Activated CD4-positive, alpha-beta memory T cell treated with anti-CD3 and anti-CD28 coated beads, Interleukin-2, amount 10 ng/mL, durations not matched to agents 7 days and 5 days (primary cell): Measurements from ENCODE around the gene CRKL. TPM values are rescaled to one million over a fixed set of nuclear protein-coding genes. Genes with fewer than 3 reads are reported as not detected.

Experiments
- CTCF ChIA-PET: fragments of 350-600 bp; sonication (Branson Sonifier 250); formaldehyde crosslinking; loops from one replicate; lab custom pipeline; 2021; ENCODE audit warnings: antibody characterized with exemption, inconsistent platforms; lab: Charles Lee
- POLR2A ChIA-PET: fragments of 350-600 bp; sonication (Branson Sonifier 250); formaldehyde crosslinking; loops from one replicate; lab custom pipeline; 2021; ENCODE audit warnings: antibody characterized with exemption; lab: Charles Lee
- DNase-seq: peaks from one replicate; pipeline ENCODE4 v3.0.0-alpha.2; 2020
- H3K27ac Mint-ChIP-seq: one replicate; pipeline ENCODE4 v1.8.0; 2021; ENCODE audit warnings: mild to moderate bottlenecking, mixed read lengths
- H3K27me3 Mint-ChIP-seq: one replicate; pipeline ENCODE4 v1.8.0; 2021; ENCODE audit warnings: mixed read lengths
- H3K36me3 Mint-ChIP-seq: one replicate; pipeline ENCODE4 v1.8.0; 2021; ENCODE audit warnings: low read depth, mixed read lengths
- H3K4me1 Mint-ChIP-seq: one replicate; pipeline ENCODE4 v1.8.0; 2021; ENCODE audit warnings: mixed read lengths
- H3K4me3 Mint-ChIP-seq: one replicate; pipeline ENCODE4 v1.8.0; 2021; ENCODE audit warnings: mild to moderate bottlenecking, mixed read lengths
- H3K9me3 Mint-ChIP-seq: one replicate; pipeline ENCODE4 v1.8.0; 2021; ENCODE audit warnings: mixed read lengths
- total RNA-seq, 2 experiments: library from RNA; stranded (reverse); gene quantifications; one replicate each; pipeline ENCODE4 v1.2.3, GENCODE V29; 2021

The CRKL gene
- 10 to 100 TPM; 84.8 to 88.2 TPM for total RNA-seq

- H3K4me3 Mint-ChIP-seq = peak within 1 kb of the TSS; percentile 99
These were observed at the start of gene CRKL for GRCh38 chr22:20916916-20917810. CRKL (plus strand) TSS chr22:20917407; CDS start chr22:20917935, 528 bp downstream.

GRCh38 chr22:20868025-20868962 lies 48.9 kb upstream of the CRKL start:
- peaks cover 34% of the 10 kb centered on the region for H3K4me1 Mint-ChIP-seq
- CTCF ChIA-PET = interaction anchor here (0.9 to 1.0 kb wide), 3 partner anchors 18 to 450 kb away, joined by 3 to 5 read pairs (median 3); no protein-coding TSS in a partner anchor
- no peak overlapping the region for H3K4me3 Mint-ChIP-seq
- no peaks in the 10 kb centered on the region for H3K9me3 Mint-ChIP-seq
- H3K27me3 Mint-ChIP-seq = no peaks in the 10 kb centered on the region
- DNase-seq = no peak
- peak overlapping the region; percentile 84 for H3K27ac Mint-ChIP-seq
- POLR2A ChIA-PET = interaction anchor here (0.8 to 1.5 kb wide), 4 partner anchors 11 to 134 kb away, joined by 3 to 5 read pairs (median 4); partner anchors contain the start of gene CRKL
- peaks cover 17% of the 10 kb centered on the region for H3K36me3 Mint-ChIP-seq

More at GRCh38 chr22:20916916-20917810, at the start of gene CRKL:
- H3K4me1 Mint-ChIP-seq = peaks cover 36% of the 10 kb centered on the region
- peak within 1 kb of the TSS; percentile 89 for H3K27ac Mint-ChIP-seq
- H3K9me3 Mint-ChIP-seq = no peaks in the 10 kb centered on the region
- ChIA-PET CTCF (interaction anchor here (0.7 to 1.3 kb wide), 6 partner anchors 9 to 86 kb away, joined by 3 to 5 read pairs (median 4); partner anchors contain the start of genes PI4KA and SNAP29), POLR2A (interaction anchor here (0.6 to 2.3 kb wide), 5 partner anchors 9 to 349 kb away, joined by 4 to 13 read pairs (median 4); partner anchors contain the start of gene THAP7)
- DNase-seq = peak; percentile 97
- H3K27me3 Mint-ChIP-seq = peaks cover 2% of the 10 kb centered on the region
- H3K36me3 Mint-ChIP-seq = peaks cover 35% of the 10 kb centered on the region

GRCh38 chr22:20869234-20869633 lies 48.0 kb upstream of the CRKL start:
- Mint-ChIP-seq H3K27me3 (no peaks in the 10 kb centered on the region), H3K4me3 (no peak overlapping the region), H3K36me3 (peaks cover 15% of the 10 kb centered on the region), H3K27ac (no peak overlapping the region), H3K9me3 (no peaks in the 10 kb centered on the region), H3K4me1 (peaks cover 30% of the 10 kb centered on the region)
- CTCF ChIA-PET = no interaction called here
- POLR2A ChIA-PET = no interaction called here
- DNase-seq = no peak

- DNase-seq = no peak
- H3K27ac Mint-ChIP-seq = no peak overlapping the region
- peaks cover 22% of the 10 kb centered on the region for H3K36me3 Mint-ChIP-seq
- H3K4me1 Mint-ChIP-seq = peaks cover 7% of the 10 kb centered on the region
- no peaks in the 10 kb centered on the region for H3K9me3 Mint-ChIP-seq
- H3K27me3 Mint-ChIP-seq = no peaks in the 10 kb centered on the region
- H3K4me3 Mint-ChIP-seq = no peak overlapping the region
- CTCF ChIA-PET = interaction anchor here (0.6 kb wide), 1 partner anchor 11 kb away, joined by 3 read pairs; no protein-coding TSS in a partner anchor
- POLR2A ChIA-PET = no interaction called here
These were observed 44.0 kb upstream of the CRKL start for GRCh38 chr22:20873214-20873613.

GRCh38 chr22:20875296-20875695 lies 41.9 kb upstream of the CRKL start:
- Mint-ChIP-seq H3K27me3 (no peaks in the 10 kb centered on the region), H3K36me3 (peaks cover 18% of the 10 kb centered on the region), H3K4me3 (no peak overlapping the region), H3K4me1 (peaks cover 4% of the 10 kb centered on the region), H3K27ac (no peak overlapping the region), H3K9me3 (no peaks in the 10 kb centered on the region)
- ChIA-PET POLR2A (interaction anchor here (1.4 kb wide), 1 partner anchor 10 kb away, joined by 3 read pairs; no protein-coding TSS in a partner anchor), CTCF (no interaction called here)
- DNase-seq = no peak

GRCh38 chr22:20877715-20878114 lies 39.5 kb upstream of the CRKL start:
- H3K27ac Mint-ChIP-seq = no peak overlapping the region
- DNase-seq = no peak
- H3K36me3 Mint-ChIP-seq = peaks cover 35% of the 10 kb centered on the region
- no peaks in the 10 kb centered on the region for H3K27me3 Mint-ChIP-seq
- POLR2A ChIA-PET = interaction anchor here (0.6 kb wide), 1 partner anchor 49 kb away, joined by 3 read pairs; no protein-coding TSS in a partner anchor
- H3K4me3 Mint-ChIP-seq = no peak overlapping the region
- H3K9me3 Mint-ChIP-seq = no peaks in the 10 kb centered on the region
- CTCF ChIA-PET = no interaction called here
- H3K4me1 Mint-ChIP-seq = peaks cover 4% of the 10 kb centered on the region

GRCh38 chr22:20881231-20881630 lies 36.0 kb upstream of the CRKL start:
- Mint-ChIP-seq H3K4me3 (no peak overlapping the region), H3K4me1 (no peaks in the 10 kb centered on the region), H3K9me3 (no peaks in the 10 kb centered on the region), H3K36me3 (peaks cover 43% of the 10 kb centered on the region), H3K27me3 (no peaks in the 10 kb centered on the region), H3K27ac (no peak overlapping the region)
- DNase-seq = no peak
- ChIA-PET POLR2A (interaction anchor here (2.4 kb wide), 1 partner anchor 13 kb away, joined by 5 read pairs; no protein-coding TSS in a partner anchor), CTCF (no interaction called here)

- no peaks in the 10 kb centered on the region for H3K9me3 Mint-ChIP-seq
- H3K27me3 Mint-ChIP-seq = no peaks in the 10 kb centered on the region
- CTCF ChIA-PET = no interaction called here
- peaks cover 38% of the 10 kb centered on the region for H3K36me3 Mint-ChIP-seq
- POLR2A ChIA-PET = interaction anchor here (2.4 kb wide), 1 partner anchor 14 kb away, joined by 5 read pairs; no protein-coding TSS in a partner anchor
- DNase-seq = no peak
- H3K4me1 Mint-ChIP-seq = no peaks in the 10 kb centered on the region
- H3K4me3 Mint-ChIP-seq = no peak overlapping the region
- H3K27ac Mint-ChIP-seq = no peak overlapping the region
These were observed 35.1 kb upstream of the CRKL start for GRCh38 chr22:20881869-20882815.

- CTCF ChIA-PET = no interaction called here
- no peak for DNase-seq
- no peaks in the 10 kb centered on the region for H3K9me3 Mint-ChIP-seq
These were observed 34.4 kb upstream of the CRKL start for GRCh38 chr22:20882855-20883254.

GRCh38 chr22:20884454-20884853 lies 32.8 kb upstream of the CRKL start:
- CTCF ChIA-PET = interaction anchor here (1.3 kb wide), 1 partner anchor 36 kb away, joined by 3 read pairs; no protein-coding TSS in a partner anchor
- H3K4me1 Mint-ChIP-seq = no peaks in the 10 kb centered on the region

More at GRCh38 chr22:20882855-20883254, 34.4 kb upstream of the CRKL start:
- H3K27ac Mint-ChIP-seq = no peak overlapping the region
- no peaks in the 10 kb centered on the region for H3K27me3 Mint-ChIP-seq
- no peaks in the 10 kb centered on the region for H3K4me1 Mint-ChIP-seq
- POLR2A ChIA-PET = interaction anchor here (2.4 kb wide), 1 partner anchor 15 kb away, joined by 5 read pairs; no protein-coding TSS in a partner anchor
- peaks cover 44% of the 10 kb centered on the region for H3K36me3 Mint-ChIP-seq
- no peak overlapping the region for H3K4me3 Mint-ChIP-seq

GRCh38 chr22:20885017-20885556 lies 32.1 kb upstream of the CRKL start:
- H3K4me3 Mint-ChIP-seq = no peak overlapping the region
- no peak for DNase-seq
- peaks cover 54% of the 10 kb centered on the region for H3K36me3 Mint-ChIP-seq
- ChIA-PET POLR2A (interaction anchor here (0.6 kb wide), 1 partner anchor 1405 kb away, joined by 3 read pairs; no protein-coding TSS in a partner anchor), CTCF (interaction anchor here (1.0 to 1.4 kb wide), 5 partner anchors 10 to 116 kb away, joined by 3 to 4 read pairs (median 3); no protein-coding TSS in a partner anchor)
- H3K27ac Mint-ChIP-seq = no peak overlapping the region
- H3K27me3 Mint-ChIP-seq = no peaks in the 10 kb centered on the region
- no peaks in the 10 kb centered on the region for H3K4me1 Mint-ChIP-seq
- no peaks in the 10 kb centered on the region for H3K9me3 Mint-ChIP-seq

More at GRCh38 chr22:20884454-20884853, 32.8 kb upstream of the CRKL start:
- DNase-seq = no peak
- Mint-ChIP-seq H3K9me3 (no peaks in the 10 kb centered on the region), H3K36me3 (peaks cover 53% of the 10 kb centered on the region), H3K27ac (no peak overlapping the region), H3K4me3 (no peak overlapping the region), H3K27me3 (no peaks in the 10 kb centered on the region)
- POLR2A ChIA-PET = no interaction called here
